Peyer's patch (tissue), 4 donors: ENCODE measurements around the gene SERPINF2.
"Not testable (repeated sequence)": the region's sequence is repeated elsewhere in the genome, so short reads cannot be mapped to it uniquely, and the experiment has no call there.

Source experiments
- CTCF ChIP-seq, 6 experiments: fragments of 450-650 bp in 4 of 6; fragments of 200-600 bp in 2 of 6; sonication (generic) in 1 of 6; IDR thresholded peaks; one replicate each; pipeline ENCODE4 v1.5.1; 2017 to 2019; ENCODE audit warnings: antibody characterized with exemption in 6 of 6, mild to moderate bottlenecking in 3 of 6, moderate library complexity in 1 of 6
- POLR2A ChIP-seq, 2 donors: fragments of 450-650 bp; IDR thresholded peaks; one replicate each; pipeline ENCODE4 v1.5.1; 2017; ENCODE audit warnings: antibody characterized with exemption in 2 of 2, mild to moderate bottlenecking in 2 of 2, moderate library complexity in 2 of 2

GRCh38 chr17:1764705-1765104 is 22.0 kb downstream of the SERPINF2 start:
- TF ChIP-seq CTCF, POLR2A (IDR thresholded peaks at IDR 0.05): not testable (repeated sequence)
